SK-N-SH (cell line): ENCODE measurements around the gene SHISA4. TPM values are rescaled to one million over a fixed set of nuclear protein-coding genes. Genes with fewer than 3 reads are reported as not detected.

Source experiments
- CTCF ChIA-PET: fragments of 300-600, 350-600 bp; formaldehyde crosslinking; extraction: SDS; loops from one replicate; lab custom pipeline; 2021; lab: Yijun Ruan, JAX
- POLR2A ChIA-PET: fragments of 350-600 bp; sonication (Branson Sonifier 250); formaldehyde crosslinking; extraction: SDS; loops from one replicate; lab custom pipeline; 2020; ENCODE audit warnings: antibody characterized with exemption, inconsistent platforms; lab: Yijun Ruan, JAX
- DNase-seq: peaks from one replicate; pipeline ENCODE4 v3.0.0; 2012
- H2AFZ ChIP-seq: fragments of 200-600 bp; sonication (generic); 2 replicates; pipeline ENCODE4 v1.8.1; 2016; ENCODE audit warnings: antibody characterized with exemption, mild to moderate bottlenecking, low read depth
- H3F3A ChIP-seq: fragments of 200-600 bp; sonication (generic); replicated peaks from 2 replicates; pipeline ENCODE3; 2016; ENCODE audit warnings: antibody characterized with exemption, mild to moderate bottlenecking; ENCODE audit not compliant: insufficient read depth
- H3K27ac ChIP-seq, 2 experiments: fragments of 200-500 bp in 1 of 2; fragments of 200-600 bp in 1 of 2; sonication (Bioruptor generic) in 1 of 2; sonication (generic), shearing (Covaris generic) in 1 of 2; 2 replicates each; pipeline versions ENCODE4 v1.5.1 to v1.6.1; 2014 to 2016; ENCODE audit warnings: low read depth in 2 of 2, inconsistent platforms in 1 of 2, low read length in 1 of 2, mild to moderate bottlenecking in 1 of 2, mixed read lengths in 1 of 2
- H3K27me3 ChIP-seq: fragments of 200-600 bp; sonication (generic), shearing (Covaris generic); 2 replicates; pipeline ENCODE4 v1.6.1; 2016; ENCODE audit warnings: mixed run types; ENCODE audit not compliant: insufficient read depth
- H3K36me3 ChIP-seq, 2 experiments: fragments of 200-500 bp in 1 of 2; fragments of 200-600 bp in 1 of 2; sonication (Bioruptor generic) in 1 of 2; sonication (generic) in 1 of 2; replicated peaks in 1 of 2; 2 replicates each; pipeline versions ENCODE3 to v1.5.1; 2014 to 2016; ENCODE audit warnings: low read length in 1 of 2, mild to moderate bottlenecking in 1 of 2; ENCODE audit not compliant: insufficient read depth in 2 of 2, control insufficient read depth in 1 of 2
- H3K4me1 ChIP-seq, 2 experiments: fragments of 200-500 bp in 1 of 2; fragments of 200-600 bp in 1 of 2; sonication (Bioruptor generic) in 1 of 2; sonication (generic), shearing (Covaris generic) in 1 of 2; 2 replicates each; pipeline versions ENCODE4 v1.5.1 to v1.6.1; 2014 to 2016; ENCODE audit warnings: low read depth in 1 of 2, low read length in 1 of 2, mixed run types in 1 of 2; ENCODE audit not compliant: insufficient read depth in 2 of 2, control insufficient read depth in 1 of 2
- H3K4me2 ChIP-seq: fragments of 200-600 bp; sonication (generic), shearing (Covaris generic); 2 replicates; pipeline ENCODE4 v1.6.1; 2017; ENCODE audit warnings: mixed run types
- H3K4me3 ChIP-seq, 2 experiments: fragments of 200-500 bp in 1 of 2; fragments of 200-600 bp in 1 of 2; sonication (Bioruptor generic) in 1 of 2; sonication (generic), shearing (Covaris generic) in 1 of 2; 2 replicates each; pipeline versions ENCODE4 v1.5.1 to v1.8.1; 2014 to 2016; ENCODE audit warnings: low read depth in 2 of 2, inconsistent platforms in 1 of 2, low read length in 1 of 2, mild to moderate bottlenecking in 1 of 2, mixed read lengths in 1 of 2, moderate library complexity in 1 of 2
- H3K79me2 ChIP-seq: fragments of 200-600 bp; sonication (generic); 2 replicates; pipeline ENCODE4 v1.8.1; 2017; ENCODE audit warnings: mild to moderate bottlenecking; ENCODE audit not compliant: insufficient read depth
- H3K9ac ChIP-seq: fragments of 200-600 bp; sonication (generic); 2 replicates; pipeline ENCODE4 v1.6.1; 2017; ENCODE audit warnings: mixed run types
- H3K9me2 ChIP-seq: fragments of 200-600 bp; sonication (generic); 2 replicates; pipeline ENCODE4 v1.6.1; 2017; ENCODE audit warnings: mixed run types
- H3K9me3 ChIP-seq: fragments of 200-600 bp; sonication (generic); 2 replicates; pipeline ENCODE4 v1.6.1; 2017; ENCODE audit warnings: mixed run types, mild to moderate bottlenecking, moderate library complexity
- H4K20me1 ChIP-seq: fragments of 200-600 bp; sonication (generic); 2 replicates; pipeline ENCODE4 v1.6.1; 2017; ENCODE audit warnings: mild to moderate bottlenecking, mixed run types; ENCODE audit not compliant: insufficient read depth
- CHD2 ChIP-seq: fragments of 150-350 bp; IDR thresholded peaks from 2 replicates; pipeline ENCODE4 v1.6.1; 2018; ENCODE audit warnings: low read length; ENCODE audit not compliant: partially characterized antibody
- EP300 ChIP-seq, 2 experiments: IDR thresholded peaks; 2 replicates each; pipeline versions ENCODE4 v1.4.0 to v1.6.1; 2012; ENCODE audit warnings: borderline replicate concordance in 1 of 2, low read depth in 1 of 2, low read length in 1 of 2
- EZH2phosphoT487 ChIP-seq: fragments of 200-600 bp; sonication (generic); IDR thresholded peaks from 2 replicates; pipeline ENCODE4 v1.6.1; 2017; ENCODE audit warnings: low read depth, mixed run types, mild to moderate bottlenecking, antibody characterized with exemption, moderate library complexity, borderline replicate concordance
- FOSL2 ChIP-seq: IDR thresholded peaks from 2 replicates; pipeline ENCODE4 v1.4.0; 2012; ENCODE audit warnings: low read depth, mild to moderate bottlenecking, moderate library complexity, borderline replicate concordance
- FOXM1 ChIP-seq: IDR thresholded peaks from 2 replicates; pipeline ENCODE4 v1.4.0; 2012; ENCODE audit warnings: low read depth, mild to moderate bottlenecking
- GABPA ChIP-seq: IDR thresholded peaks from 2 replicates; pipeline ENCODE4 v1.4.0; 2012; ENCODE audit warnings: low read depth, mild to moderate bottlenecking
- MEF2A ChIP-seq: IDR thresholded peaks from 2 replicates; pipeline ENCODE4 v1.4.0; 2012; ENCODE audit warnings: low read depth, borderline replicate concordance
- MXI1 ChIP-seq: IDR thresholded peaks from 2 replicates; pipeline ENCODE4 v1.6.1; 2012; ENCODE audit warnings: mild to moderate bottlenecking, low read depth, low read length, improper control_type of control experiment
- RCOR1 ChIP-seq: fragments of 150-350 bp; IDR thresholded peaks from 2 replicates; pipeline ENCODE4 v1.6.1; 2017; ENCODE audit warnings: antibody characterized with exemption, low read length
- REST ChIP-seq: IDR thresholded peaks from 2 replicates; pipeline ENCODE4 v1.6.1; 2012; ENCODE audit warnings: mild to moderate bottlenecking, low read depth, low read length, moderate library complexity
- TAF1 ChIP-seq: IDR thresholded peaks from 2 replicates; pipeline ENCODE4 v1.6.1; 2012; ENCODE audit warnings: low read depth, mild to moderate bottlenecking, low read length, moderate library complexity, borderline replicate concordance
- TEAD4 ChIP-seq: IDR thresholded peaks from 2 replicates; pipeline ENCODE4 v1.4.0; 2012; ENCODE audit warnings: mild to moderate bottlenecking, borderline replicate concordance; ENCODE audit not compliant: insufficient read depth
- WGBS: methylation state at CpG from one replicate; pipeline ENCODE4 v1.1.6; 2017; ENCODE audit warnings: low lambda C conversion rate; 5-methylcytosine and 5-hydroxymethylcytosine counted together
- polyA plus RNA-seq, 3 experiments: library from polyadenylated mRNA; depleted of rRNA; stranded (reverse); fragments of >200 nt; gene quantifications; 2 replicates each; pipeline ENCODE4 v1.2.3, GENCODE V29; 2012
- TF ChIP-seq, protein P1 (sequence below): fragments of 150-350 bp; IDR thresholded peaks from 2 replicates; pipeline ENCODE4 v1.6.1; 2016; ENCODE audit warnings: mild to moderate bottlenecking, low read depth, low read length

SHISA4 gene
- polyA plus RNA-seq, 1 of the 3 experiments (the other 2 are of a cell fraction) = 42.1 TPM

- H3K27ac ChIP-seq = peak overlapping the region in 1 of 2 experiments; percentile 59; a peak in 2 of 4 replicates
- no peak overlapping the region for H3K4me3 ChIP-seq
- no peaks in the 10 kb centered on the region for H3K36me3 ChIP-seq
- CTCF ChIA-PET = interaction anchor here (1.7 to 3.9 kb wide), 3 partner anchors 11 to 372 kb away, joined by 6 to 39 read pairs (median 11); no protein-coding TSS in a partner anchor
- WGBS = no CpG with 5 or more reads among the region's 1 CpG
- no peak for DNase-seq
- H3K9ac ChIP-seq = no peak overlapping the region
- TF ChIP-seq CHD2 = no peak
- no peak for TF ChIP-seq EZH2phosphoT487
- no peak for TF ChIP-seq EP300 (IDR thresholded peaks at IDR 0.05; ENCODE audit: borderline replicate concordance in 1 of 2, low read depth in 1 of 2, low read length in 1 of 2)
- no peak for TF ChIP-seq MXI1
- TF ChIP-seq MEF2A = no peak
- no peak for TF ChIP-seq FOSL2
- no peak for TF ChIP-seq GABPA
- TF ChIP-seq TAF1 = no peak
- TF ChIP-seq, protein P1, sequence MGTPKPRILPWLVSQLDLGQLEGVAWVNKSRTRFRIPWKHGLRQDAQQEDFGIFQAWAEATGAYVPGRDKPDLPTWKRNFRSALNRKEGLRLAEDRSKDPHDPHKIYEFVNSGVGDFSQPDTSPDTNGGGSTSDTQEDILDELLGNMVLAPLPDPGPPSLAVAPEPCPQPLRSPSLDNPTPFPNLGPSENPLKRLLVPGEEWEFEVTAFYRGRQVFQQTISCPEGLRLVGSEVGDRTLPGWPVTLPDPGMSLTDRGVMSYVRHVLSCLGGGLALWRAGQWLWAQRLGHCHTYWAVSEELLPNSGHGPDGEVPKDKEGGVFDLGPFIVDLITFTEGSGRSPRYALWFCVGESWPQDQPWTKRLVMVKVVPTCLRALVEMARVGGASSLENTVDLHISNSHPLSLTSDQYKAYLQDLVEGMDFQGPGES = no peak
- TF ChIP-seq REST = no peak
- no peaks in the 10 kb centered on the region for H3K27me3 ChIP-seq
- H3K79me2 ChIP-seq = no peaks in the 10 kb centered on the region
- H3K4me2 ChIP-seq = peak overlapping the region; percentile 58; the same call in 1 of the 2 replicates
- H3F3A ChIP-seq = peaks cover 27% of the 10 kb centered on the region
- H4K20me1 ChIP-seq = peaks cover 4% of the 10 kb centered on the region; the same call in 1 of the 2 replicates
- no peaks in the 10 kb centered on the region for H3K9me2 ChIP-seq
- H3K9me3 ChIP-seq = no peaks in the 10 kb centered on the region
- no peak overlapping the region for H2AFZ ChIP-seq
- peaks cover 24 to 47% of the 10 kb centered on the region in 2 experiments; a peak in 3 of 4 replicates for H3K4me1 ChIP-seq
- POLR2A ChIA-PET = interaction anchor here (0.9 kb wide), 1 partner anchor 10 kb away, joined by 3 read pairs; no protein-coding TSS in a partner anchor
These were observed 4.3 kb upstream of the SHISA4 start for GRCh38 chr1:201884425-201884824.

- Histone ChIP-seq H3K27me3 (no peaks in the 10 kb centered on the region), H2AFZ (no peak overlapping the region), H3K4me2 (0 out of 2 replicates have a peak overlapping the region, but pooled peaks have one; percentile 13), H3K79me2 (no peaks in the 10 kb centered on the region), H3K9ac (no peak overlapping the region), H3K4me3 (no peak overlapping the region), H3F3A (peaks cover 22% of the 10 kb centered on the region), H3K4me1 (peaks cover 28 to 49% of the 10 kb centered on the region in 2 experiments; a peak in 3 of 4 replicates), H3K9me3 (no peaks in the 10 kb centered on the region), H3K27ac (peak overlapping the region in 1 of 2 experiments; percentile 19; a peak in 1 of 4 replicates), H3K9me2 (no peaks in the 10 kb centered on the region), H4K20me1 (peaks cover 4% of the 10 kb centered on the region; the same call in 1 of the 2 replicates), H3K36me3 (no peaks in the 10 kb centered on the region)
- ChIA-PET POLR2A (no interaction called here), CTCF (interaction anchor here (1.7 to 14.7 kb wide), 4 partner anchors 10 to 373 kb away, joined by 6 to 222 read pairs (median 25); no protein-coding TSS in a partner anchor)
- no peak for DNase-seq
- WGBS = 83% methylated on average over 6 of the region's 6 CpGs
- no peak for TF ChIP-seq RCOR1
- TF ChIP-seq FOXM1 = no peak
- TF ChIP-seq REST = no peak
- TF ChIP-seq TEAD4 = no peak
- TF ChIP-seq, protein P1 = no peak
These were observed 3.1 kb upstream of the SHISA4 start for GRCh38 chr1:201885531-201886075.
